Medulla oblongata (tissue), 1 donor: Measurements from ENCODE around the gene NSG2.
A peak's percentile ranks its signal among the peaks of the same experiment; 100 is the strongest.
"Not testable (repeated sequence)": the region's sequence is repeated elsewhere in the genome, so short reads cannot be mapped to it uniquely, and the experiment has no call there.

Experiments used
- DNase-seq: peaks from one replicate; pipeline ENCODE4 v3.0.0-alpha.2; 2015; ENCODE audit errors: extremely low spot score

The NSG2 gene

GRCh38 chr5:174101195-174101730, 55.8 kb downstream of the NSG2 start:
- no peak for DNase-seq

GRCh38 chr5:174102574-174102973, 57.1 kb downstream of the NSG2 start:
- not testable (repeated sequence) for DNase-seq

DNA sequence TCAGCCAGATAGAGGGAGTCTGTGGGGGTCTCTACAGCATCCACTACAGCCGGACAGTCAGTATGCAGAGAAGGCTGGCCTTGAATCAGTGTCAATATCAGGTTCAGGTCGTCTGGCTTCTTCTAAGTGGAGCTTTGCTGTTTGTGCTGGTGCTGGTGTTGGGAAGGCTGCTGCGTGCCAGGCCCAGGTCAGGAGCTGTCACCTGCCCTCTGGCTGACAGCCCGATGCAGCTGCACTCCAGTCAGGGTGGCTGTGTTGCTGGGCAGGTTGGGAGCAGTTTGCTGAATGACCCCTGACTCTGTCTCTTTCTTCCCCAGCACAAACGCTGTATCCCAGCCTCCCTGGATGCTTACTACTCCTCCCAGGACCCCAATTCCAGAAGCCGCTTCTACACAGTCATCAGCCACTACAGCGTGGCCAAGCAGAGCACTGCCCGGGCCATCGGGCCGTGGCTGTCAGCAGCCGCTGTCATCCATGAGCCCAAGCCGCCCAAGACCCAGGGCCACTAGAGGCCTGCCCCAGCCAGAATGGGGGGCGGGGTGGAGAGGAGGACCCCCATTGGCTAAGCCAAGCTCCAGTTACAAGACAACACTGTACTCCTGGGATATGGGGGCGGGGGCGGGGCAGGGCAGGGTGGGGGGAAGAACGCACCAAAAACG, 61.6 kb downstream of the NSG2 start:
- DNase-seq, result no peak

DNA sequence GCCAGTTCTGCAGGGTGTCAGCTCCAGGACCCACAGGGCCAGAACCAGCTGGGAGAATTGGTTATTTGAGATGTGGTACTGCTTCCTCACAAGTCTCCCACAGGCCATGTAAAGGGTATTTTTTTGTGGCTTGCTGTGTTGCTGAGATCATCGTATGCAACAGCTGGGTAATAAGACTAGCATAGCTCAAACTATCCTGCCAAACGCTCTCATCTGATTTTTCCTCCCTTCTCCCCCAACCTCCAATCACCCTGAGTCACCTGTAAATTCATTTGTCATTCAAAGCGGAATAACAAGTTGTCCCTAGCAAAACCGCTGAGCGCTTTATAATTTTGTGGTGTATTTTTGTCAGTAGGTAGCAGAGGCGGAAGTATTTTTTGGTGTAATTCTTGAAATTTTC, 63.2 kb downstream of the NSG2 start:
- DNase-seq, result no peak

GRCh38 chr5:174109698-174110260, 64.3 kb downstream of the NSG2 start:
- DNase-seq, result no peak

GRCh38 chr5:174110310-174110709, 64.8 kb downstream of the NSG2 start:
- DNase-seq, result no peak

DNA sequence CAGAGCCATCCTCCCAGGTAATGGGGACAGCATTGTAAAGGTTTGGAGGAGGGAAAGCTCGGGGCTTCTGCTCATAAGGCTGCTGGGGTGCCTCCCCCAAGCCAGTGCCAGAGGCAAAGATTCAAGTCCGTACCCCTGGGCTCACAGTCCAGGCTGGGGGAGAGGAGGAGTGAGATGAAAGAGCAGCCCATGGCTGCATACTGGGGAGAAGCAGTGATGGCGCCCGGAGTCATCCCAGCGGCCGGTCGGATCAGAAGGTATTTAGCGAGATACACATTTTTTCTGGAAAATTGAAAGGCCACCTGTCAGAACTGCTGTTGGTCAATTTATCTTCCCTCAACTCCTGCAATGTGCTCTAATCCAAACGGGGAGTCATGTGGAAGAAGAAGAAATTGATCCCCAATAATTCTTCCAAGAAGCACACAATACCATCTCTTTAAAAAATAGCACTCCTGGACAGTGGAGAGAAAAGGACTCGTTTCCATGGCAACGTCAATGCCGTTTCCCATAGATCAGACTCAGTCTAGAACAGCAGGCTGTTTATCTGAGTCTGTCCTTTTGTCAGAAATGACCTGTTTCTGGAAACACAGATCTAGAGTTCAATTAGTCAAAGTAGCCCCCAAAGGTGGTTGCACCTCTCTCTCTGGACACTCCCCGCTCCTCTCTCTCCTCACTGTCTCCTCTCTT, 65.9 kb downstream of the NSG2 start:
- DNase-seq, result no peak

GRCh38 chr5:174115226-174115625, 69.7 kb downstream of the NSG2 start:
- no peak for DNase-seq

DNA sequence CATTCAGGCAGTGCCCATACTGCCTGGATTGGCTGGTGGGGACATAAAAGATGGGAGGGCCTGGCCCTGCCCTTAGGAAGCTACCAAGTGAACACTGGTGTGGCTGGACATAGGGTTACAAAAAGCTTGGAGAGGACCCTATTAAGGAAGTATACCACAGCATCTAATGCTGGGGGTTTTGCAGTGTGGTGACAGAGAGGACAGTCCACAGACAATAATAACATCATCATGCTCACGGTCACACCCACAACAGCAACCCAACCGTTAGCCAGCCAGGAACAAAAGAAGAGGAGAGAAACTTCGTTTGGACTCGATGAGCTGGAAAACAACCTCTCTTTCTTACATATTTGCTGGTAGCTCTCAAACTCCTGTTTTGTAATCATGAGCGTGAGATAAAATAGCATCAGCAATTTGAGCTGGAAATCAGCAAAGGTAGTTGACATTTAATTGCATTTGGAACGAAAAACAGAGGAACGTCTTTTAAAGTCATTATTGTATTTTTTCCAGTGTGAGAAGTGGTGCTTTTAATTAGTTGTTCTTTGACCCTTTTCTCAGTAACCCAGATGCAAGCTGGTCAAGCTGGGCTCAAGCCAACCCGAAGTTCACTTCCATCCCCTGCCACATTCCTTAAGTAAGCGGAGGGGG, 73.4 kb downstream of the NSG2 start:
- peak; percentile 7 for DNase-seq

DNA sequence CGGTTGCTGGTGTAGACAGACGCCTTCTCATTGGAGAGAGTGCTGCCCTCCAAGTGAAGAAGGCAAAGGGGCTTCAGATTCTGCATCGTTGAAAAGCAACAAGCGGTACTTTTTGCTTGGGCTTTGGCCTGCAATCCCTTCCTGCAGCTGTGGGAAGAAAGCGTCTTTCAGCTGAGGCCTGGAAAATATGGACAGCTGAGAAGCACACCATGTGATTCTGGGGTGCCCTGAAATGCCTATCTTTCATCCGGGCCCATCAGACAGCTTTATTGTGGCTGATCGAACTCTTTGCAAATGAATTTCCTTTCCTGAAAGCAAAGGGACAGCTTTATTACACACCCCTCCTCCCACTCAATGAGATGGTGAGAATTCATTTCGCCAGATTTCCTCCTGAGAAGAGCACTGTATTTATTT, 74.0 kb downstream of the NSG2 start:
- peak; percentile 72 for DNase-seq

DNA sequence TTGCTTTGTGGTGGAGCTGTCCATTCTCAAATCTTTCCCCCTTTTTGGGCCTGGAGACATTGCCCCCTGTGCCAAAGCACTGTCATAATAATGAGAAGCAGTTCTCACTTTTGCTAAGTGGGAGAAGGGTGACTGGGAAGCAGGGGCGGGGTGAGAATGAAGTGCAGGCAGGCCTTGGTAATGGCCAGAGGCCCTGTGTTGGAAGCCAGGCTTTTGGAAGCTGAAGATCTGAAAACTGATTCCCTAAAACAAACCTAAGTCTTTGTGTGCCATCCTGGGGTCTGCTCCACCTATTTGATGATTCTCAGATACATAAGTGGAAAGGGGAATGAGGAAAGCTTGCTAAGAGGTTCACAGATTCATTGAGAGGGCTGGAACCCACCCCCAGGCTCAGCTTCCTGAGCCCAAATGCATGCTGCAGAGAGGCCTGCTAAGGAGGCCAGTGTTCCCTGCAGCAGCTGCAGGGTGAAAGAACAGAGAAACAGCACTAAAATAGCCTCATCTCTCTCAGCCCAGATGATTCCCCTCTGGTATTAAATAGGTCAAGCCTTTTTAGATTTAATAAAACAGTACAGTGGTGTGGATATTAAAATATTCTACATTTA, 75.0 kb downstream of the NSG2 start:
- DNase-seq, result peak; percentile 23

DNA sequence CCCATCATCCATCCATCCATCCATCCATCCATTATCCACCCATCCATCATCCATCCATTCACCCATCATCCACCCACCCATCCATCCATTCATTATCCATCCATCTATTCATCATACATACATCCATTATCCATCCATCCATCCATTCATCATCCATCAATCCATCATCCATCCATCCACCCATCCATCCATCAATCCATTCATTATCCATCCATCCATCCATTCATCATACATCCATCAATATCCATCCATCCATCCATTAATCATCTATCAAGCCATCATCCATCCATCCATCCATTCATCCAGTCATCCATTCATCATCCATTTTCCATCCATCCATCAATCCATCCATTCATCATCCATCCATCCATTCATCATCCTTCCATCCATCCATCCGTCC, 89.0 kb downstream of the NSG2 start:
- no peak for DNase-seq

GRCh38 chr5:174139623-174140022, 94.1 kb downstream of the NSG2 start:
- peak; percentile 19 for DNase-seq

DNA sequence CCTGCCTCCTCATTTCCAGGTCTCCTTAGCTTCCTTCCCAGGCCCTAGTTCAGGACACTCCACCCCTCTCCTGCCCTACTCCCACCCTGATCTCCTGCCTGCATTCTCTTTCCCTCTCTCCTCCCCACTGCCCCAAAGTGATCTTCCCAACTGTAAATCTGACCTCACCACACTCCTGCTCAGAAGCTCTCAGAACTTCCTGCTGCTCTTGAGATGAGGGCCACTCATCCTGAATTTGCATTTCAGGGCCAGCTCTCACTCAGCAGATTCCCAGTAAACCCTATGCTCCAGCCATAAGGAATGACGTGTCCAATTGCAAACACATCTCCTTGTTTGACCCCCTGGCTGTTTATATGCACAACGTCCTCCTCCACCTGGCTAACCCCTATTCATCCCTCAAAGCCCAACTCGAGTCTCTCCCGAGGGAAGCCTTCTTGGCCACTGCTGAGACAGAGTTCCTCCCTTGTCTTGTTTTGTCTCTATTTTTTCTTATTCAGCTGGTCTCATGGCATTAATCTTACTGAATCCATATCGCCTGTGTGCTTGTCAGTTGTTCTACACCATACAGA, 95.0 kb downstream of the NSG2 start:
- no peak for DNase-seq

- no peak for DNase-seq
Observed at GRCh38 chr5:174141398-174141797, 95.9 kb downstream of the NSG2 start.

- no peak for DNase-seq
Observed at GRCh38 chr5:174145091-174145490, 99.6 kb downstream of the NSG2 start.

- peak; percentile 91 for DNase-seq
Observed at GRCh38 chr5:174145821-174146220, 100.3 kb downstream of the NSG2 start.

DNA sequence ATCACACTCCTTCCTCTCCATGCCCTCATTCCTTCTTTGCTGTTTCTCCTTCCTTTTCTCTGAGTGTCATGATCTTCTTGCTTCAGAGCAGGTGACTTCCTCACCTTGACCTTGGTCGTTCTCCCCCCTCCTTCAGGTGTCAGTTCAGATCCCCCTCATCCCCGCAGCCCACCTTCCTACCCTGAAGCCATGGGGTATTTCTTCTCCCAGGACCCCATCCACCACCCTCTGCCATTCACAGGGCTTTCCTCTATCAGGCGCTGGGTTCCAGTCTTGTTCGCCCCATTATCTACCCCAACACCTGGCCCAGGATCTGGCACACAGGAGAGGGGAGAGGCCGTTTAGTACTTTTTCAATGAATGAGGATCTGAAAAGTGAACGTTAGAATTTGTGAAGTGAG, 101.0 kb downstream of the NSG2 start:
- DNase-seq, result no peak

GRCh38 chr5:174147012-174147411, 101.5 kb downstream of the NSG2 start:
- DNase-seq, result not testable (repeated sequence)

DNA sequence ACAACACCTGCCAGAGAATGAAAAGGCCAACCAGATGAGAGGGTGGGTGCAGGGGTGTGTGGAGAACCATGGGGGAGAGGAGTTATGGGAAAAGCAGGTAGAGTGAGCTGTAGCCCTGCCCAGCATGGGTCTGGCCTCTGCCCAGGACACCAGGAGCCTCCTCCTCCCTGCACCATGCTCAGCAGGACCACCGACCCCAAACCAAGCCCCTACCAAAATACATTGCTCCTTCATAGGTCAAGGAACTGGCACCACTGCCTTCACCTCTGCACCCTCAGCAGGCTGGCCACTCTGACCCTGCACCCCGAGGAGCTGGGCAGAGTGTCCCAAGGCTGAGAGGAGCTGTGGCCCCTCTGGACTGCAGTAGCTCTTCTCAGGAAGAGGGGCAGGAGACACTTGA, 102.0 kb downstream of the NSG2 start:
- no peak for DNase-seq

DNA sequence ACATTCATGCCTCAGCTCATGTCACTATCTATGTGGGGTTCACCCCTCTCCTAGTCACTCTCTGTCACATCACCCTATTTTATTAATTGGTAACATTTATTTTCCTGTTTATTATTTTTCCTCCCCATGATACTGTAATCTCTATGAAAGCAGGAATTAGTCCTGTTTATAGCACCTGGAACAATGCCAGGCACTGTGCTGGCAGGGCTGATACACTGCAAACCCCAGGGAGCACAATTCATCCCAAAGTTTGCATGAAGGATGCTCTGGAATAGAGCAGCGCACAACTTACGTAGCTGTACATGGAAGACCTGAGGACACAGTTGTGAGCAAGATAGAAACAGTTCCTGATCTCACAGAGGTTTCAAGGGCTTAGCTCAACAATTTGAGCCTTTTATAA, 103.2 kb downstream of the NSG2 start:
- DNase-seq, result no peak

DNA sequence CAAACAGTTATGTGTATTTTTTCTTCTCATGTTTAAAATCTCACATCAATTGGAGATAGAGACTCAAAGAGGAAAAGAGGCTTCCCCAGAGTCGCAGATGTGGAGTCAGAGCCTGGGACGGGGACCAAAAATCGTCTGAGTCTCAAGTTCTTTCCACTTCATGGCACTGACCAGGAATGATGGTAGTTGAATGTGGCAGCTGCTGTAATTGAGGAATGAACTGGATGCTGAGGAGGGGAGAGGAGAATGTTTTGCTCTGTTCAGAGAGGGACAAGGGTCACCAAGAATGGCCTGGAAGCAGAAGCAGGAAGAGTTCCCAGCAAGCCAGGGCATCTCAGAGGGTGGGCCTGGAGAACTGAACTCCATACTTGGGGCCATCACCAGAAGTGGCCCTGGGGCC, 103.9 kb downstream of the NSG2 start:
- DNase-seq, result no peak
